Coronary artery (tissue), 2 donors: ENCODE measurements around the gene MTHFD1L.

ENCODE experiments used
- DNase-seq: peaks from one replicate; pipeline ENCODE4 v3.0.0-alpha.2; 2017; ENCODE audit warnings: low spot score
- H3K27ac ChIP-seq, 2 donors: fragments of 200-600 bp; sonication (generic); one replicate each; pipeline ENCODE4 v1.5.1; 2016 to 2019
- H3K4me3 ChIP-seq: fragments of 200-600 bp; sonication (generic); 2 replicates; pipeline ENCODE4 v1.5.1; 2016; ENCODE audit warnings: mild to moderate bottlenecking, moderate library complexity
- CTCF ChIP-seq: fragments of 200-600 bp; sonication (generic); IDR thresholded peaks from one replicate; pipeline ENCODE4 v1.5.1; 2019; ENCODE audit warnings: antibody characterized with exemption

Gene MTHFD1L

DNA sequence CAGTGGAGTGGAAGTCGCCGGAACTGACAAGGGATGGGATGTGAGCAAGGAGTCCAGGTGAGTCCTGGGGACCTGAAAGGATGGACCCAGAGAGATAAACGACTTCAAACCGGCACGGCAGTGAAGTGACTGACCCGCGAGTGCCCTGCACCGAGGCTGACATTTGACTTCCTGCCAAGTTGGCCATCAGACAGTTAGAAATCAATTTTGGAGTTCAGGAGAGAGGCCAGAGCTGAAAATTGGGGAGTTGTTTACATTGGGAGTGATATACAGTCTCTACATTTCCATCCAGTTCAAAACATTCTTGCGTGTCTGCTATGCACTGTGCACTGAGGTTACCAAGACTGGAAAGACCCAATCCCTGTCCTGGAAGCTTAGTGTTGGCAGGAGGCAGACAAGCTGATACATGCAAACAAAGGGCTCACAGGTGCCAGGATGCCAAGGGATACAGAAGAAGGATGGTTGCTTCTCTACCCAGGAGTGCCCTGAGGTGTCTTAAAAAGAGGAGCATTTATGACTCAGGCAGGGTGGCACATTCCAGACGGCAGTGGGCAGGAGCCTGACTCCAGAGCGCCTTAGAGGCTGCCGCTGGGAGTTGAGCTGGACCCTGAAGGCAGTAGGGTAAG lies 186.6 kb downstream of the MTHFD1L start:
- no peak for DNase-seq
- Histone ChIP-seq H3K4me3 (no peak overlapping the region), H3K27ac (peak overlapping the region in 1 of 2 donors; percentile 52)
- TF ChIP-seq CTCF: no peak

DNA sequence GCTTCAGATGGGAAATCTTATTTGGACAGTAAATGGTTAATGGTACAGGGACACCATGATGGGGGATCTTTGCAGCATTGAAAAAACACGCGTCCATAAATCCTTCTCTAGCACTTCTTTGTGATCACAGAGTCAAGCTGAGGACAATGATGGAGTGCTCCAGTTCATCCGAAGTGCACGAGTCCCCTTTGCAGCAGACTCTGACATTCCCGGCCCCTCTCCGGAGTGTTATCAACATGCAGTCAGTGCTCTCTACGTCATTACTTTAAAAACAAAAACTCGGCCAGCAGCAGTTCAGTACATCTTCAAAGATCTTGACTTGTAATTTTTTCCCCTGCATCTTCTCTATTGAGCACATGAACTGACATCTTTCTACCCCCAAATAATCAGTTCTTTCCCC lies 188.8 kb downstream of the MTHFD1L start:
- peak overlapping the region; percentile 36 to 63 for H3K27ac ChIP-seq
- TF ChIP-seq CTCF: no peak
- H3K4me3 ChIP-seq: peak overlapping the region; percentile 25
- no peak for DNase-seq

GRCh38 chr6:151056230-151056907 lies 190.9 kb downstream of the MTHFD1L start:
- no peak for DNase-seq
- Histone ChIP-seq H3K27ac (peak overlapping the region; percentile 30 to 72), H3K4me3 (no peak overlapping the region)
- TF ChIP-seq CTCF: no peak

DNA sequence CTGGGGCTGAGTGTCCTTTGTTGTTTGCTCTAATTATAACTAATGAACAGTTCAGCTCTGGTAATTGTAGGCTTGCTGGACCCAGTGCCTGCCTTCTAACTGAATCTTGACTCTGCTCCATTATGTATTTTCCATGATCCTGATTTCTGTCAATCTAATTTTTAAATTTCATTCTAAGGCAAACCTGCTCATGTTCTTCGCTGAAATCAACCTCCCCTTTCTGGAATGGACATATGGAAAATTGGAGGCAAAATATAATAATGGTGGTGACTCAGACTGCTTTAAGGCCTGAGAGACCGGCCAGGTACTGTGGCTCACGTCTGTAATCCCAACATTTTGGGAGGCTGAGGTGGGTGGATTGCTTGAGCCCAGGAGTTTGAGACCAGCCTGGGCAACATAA lies 191.6 kb downstream of the MTHFD1L start:
- no peak for DNase-seq
- no peak for TF ChIP-seq CTCF
- no peak overlapping the region for H3K4me3 ChIP-seq
- peak overlapping the region; percentile 53 to 73 for H3K27ac ChIP-seq

GRCh38 chr6:151058021-151058733 lies 192.7 kb downstream of the MTHFD1L start:
- TF ChIP-seq CTCF: no peak
- H3K27ac ChIP-seq: peak overlapping the region; percentile 53 to 73
- no peak overlapping the region for H3K4me3 ChIP-seq
- DNase-seq: no peak

DNA sequence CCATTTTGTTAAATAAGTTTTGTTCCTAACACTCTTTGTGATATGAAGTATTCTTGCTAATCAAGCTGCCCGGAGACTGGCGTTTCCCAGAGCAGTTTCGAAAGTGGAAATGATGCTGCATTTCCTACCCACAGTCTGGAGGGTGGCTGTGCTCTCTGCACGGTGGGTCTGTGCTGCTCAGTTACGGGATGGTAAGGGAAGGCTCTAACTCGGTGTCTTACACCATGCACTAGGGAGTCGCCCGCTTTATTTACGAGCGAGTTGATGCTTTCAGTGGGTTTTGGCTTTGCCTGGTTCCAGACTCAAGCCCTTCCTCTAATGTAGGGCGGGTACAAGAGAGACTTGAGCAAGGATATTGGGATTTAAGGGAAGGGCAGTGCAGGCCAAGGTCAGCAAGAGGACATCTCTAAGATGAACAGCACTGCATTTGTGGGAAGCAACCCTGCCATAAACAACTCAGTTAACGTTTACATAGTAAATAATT lies 194.2 kb downstream of the MTHFD1L start:
- no peak for DNase-seq
- H3K4me3 ChIP-seq: no peak overlapping the region
- H3K27ac ChIP-seq: peak overlapping the region in 1 of 2 donors; percentile 73
- no peak for TF ChIP-seq CTCF
